ENCODE measurements around the gene NFYA.
A peak's percentile ranks its signal among the peaks of the same experiment; 100 is the strongest.

NFYA gene

DNA sequence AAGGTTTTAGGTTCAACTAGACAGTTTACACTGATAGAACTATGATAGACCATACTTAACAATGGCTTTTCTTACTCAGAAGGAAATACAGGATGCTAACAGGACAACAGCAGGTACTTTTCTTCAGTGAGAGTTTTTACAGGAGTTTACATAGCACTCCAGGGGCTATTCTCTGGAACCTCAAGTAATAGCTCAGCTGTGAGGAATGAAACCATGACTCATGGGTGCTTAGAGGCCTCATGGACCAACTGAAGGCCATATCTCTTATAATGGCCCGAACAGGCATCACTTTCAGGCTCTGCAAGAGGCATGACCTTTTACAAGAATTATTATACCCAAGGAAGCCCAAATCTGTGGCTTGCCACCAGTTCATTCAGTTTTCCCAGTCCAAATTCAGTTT, 49.6 kb downstream of the NFYA start:
- DNase-seq: no peak

DNA sequence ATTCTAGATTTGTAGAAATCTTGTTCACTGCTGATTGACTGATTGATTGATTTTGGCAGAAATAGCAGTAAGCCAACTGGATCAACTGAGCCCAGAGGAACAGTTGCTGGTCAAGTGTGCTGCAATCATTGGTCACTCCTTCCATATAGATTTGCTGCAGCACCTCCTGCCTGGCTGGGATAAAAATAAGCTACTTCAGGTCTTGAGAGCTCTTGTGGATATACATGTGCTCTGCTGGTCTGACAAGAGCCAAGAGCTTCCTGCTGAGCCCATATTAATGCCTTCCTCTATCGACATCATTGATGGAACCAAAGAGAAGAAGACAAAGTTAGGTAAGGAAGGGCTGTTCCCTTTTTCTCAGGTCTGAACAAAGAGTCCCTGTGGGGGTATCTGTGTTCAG, 50.1 kb downstream of the NFYA start:
- DNase-seq: no peak

DNA sequence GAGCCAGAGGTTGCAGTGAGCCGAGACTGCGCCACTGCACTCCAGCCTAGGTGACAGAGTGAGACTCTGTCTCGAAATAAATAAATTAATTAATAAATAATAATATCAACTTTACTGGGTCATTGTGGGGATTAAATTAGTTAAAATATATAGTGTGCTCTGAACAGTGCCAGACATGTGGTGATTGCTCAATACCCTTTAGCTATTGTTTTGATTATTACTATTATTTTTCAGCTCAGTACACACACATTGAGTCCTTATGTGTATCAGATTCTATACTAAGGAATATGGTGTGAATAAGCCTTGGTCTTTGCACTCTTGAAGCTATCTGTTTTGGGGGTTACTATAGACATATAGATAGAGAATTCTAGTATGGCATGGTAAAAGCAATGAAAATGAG, 52.5 kb downstream of the NFYA start:
- no peak for DNase-seq

- DNase-seq: no peak
These were observed 59.5 kb downstream of the NFYA start for GRCh38 chr6:41132254-41132653.

DNA sequence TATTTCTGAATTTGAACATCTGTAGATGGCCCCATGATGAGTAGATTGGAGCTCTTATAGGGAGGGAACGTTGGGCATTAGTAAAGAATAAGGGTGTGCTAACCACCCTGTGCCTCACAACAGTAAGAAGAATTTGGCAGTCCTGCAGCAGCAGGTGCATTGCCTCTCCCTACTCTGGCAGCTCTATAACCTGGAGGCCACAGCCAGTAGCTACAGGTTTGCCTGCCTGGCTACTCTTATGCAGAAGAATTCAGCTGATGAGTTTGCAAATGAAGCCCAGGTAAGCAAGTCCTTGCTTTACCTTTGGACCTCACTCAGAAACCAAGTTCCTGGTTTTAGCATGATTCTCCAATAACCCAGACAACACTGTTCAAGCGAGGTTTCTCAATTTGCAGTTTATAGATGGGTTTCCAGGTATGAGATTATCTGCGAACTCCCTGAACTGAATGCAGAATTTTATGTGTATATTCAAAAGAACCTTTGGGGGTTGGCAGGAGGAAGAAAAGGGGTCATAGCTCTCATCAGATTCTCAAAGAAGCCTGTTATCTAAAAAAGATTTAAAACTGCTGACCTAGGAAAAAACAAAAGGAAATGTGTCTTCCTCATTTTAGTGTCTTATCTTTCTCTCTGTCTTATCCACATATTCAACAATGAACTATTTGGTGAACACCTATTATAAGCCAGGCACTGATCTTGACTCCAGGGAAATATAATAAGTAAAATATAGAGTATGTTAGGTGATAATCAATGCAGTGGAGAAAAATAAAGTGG, 62.5 kb downstream of the NFYA start:
- DNase-seq: peak in 1 of 2 donors; percentile 1

DNA sequence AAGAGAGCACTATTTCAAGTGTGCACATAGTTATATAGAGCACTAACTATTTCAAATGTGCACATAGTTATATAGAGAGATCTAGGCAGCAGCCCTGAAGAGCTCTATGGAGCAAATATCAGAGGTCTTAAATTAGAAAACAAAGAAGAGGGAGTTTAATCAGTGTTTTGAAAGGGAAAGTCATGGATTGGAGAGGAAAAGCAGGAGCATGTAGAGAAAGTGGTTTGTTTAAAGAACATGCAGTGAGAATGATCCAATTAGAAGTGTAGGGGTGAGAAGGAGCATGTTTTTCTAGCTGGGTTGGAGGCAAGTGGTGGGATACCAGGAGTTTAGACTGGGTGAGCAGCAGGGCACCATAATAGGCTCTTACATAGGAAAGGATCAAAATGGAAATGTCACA, 64.1 kb downstream of the NFYA start:
- no peak for DNase-seq

DNA sequence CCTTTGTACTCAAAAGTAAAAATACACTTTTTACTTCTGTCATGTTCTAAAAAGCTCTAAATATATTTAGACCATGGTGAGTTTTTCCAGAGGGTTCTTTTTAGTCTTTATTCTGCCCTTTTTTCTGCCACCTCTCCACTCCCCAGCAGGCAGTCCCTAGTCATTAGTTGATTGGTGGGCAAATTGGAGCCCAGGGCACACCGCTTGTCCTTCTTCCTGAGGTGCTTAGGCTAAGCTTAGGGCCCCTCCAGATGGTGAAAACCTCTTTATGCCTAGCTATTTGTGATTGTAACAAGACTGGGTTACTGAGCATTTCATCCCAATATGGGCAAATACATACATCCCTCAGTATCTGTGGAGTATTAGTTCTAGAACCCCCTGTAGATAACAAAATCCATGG, 75.1 kb downstream of the NFYA start:
- DNase-seq: no peak

All from inflammatory macrophage (primary cell).